Hepatocyte (in vitro differentiated cells): ENCODE measurements around the gene GTF2F2.

ENCODE experiments used
- CTCF ChIP-seq: fragments of 200-600 bp; sonication (generic); IDR thresholded peaks from 2 replicates; pipeline ENCODE4 v1.5.1; 2016; ENCODE audit warnings: antibody characterized with exemption, mild to moderate bottlenecking; ENCODE audit not compliant: poor library complexity
- EZH2 ChIP-seq: fragments of 200-600 bp; sonication (generic); IDR thresholded peaks from 2 replicates; pipeline ENCODE4 v1.6.1; 2016; ENCODE audit warnings: antibody characterized with exemption, mild to moderate bottlenecking, borderline replicate concordance
- EZH2phosphoT487 ChIP-seq: fragments of 200-600 bp; sonication (generic); IDR thresholded peaks from one replicate; pipeline ENCODE4 v1.6.1; 2018; ENCODE audit warnings: antibody characterized with exemption, mild to moderate bottlenecking, low read depth, moderate library complexity; ENCODE audit not compliant: unreplicated experiment, severe bottlenecking

GRCh38 chr13:45133396-45134118, 13.2 kb downstream of the GTF2F2 start:
- TF ChIP-seq CTCF, result no peak
- no peak for TF ChIP-seq EZH2
- no peak for TF ChIP-seq EZH2phosphoT487
